Measurements from ENCODE around the gene ZFP69B. TPM values are rescaled to one million over a fixed set of nuclear protein-coding genes. Genes with fewer than 3 reads are reported as not detected.

The ZFP69B gene
- total RNA-seq, 1 donor from 2014 or later: 10.7 TPM

- TF ChIP-seq CTCF (IDR thresholded peaks at IDR 0.05; ENCODE audit: partially characterized antibody, unreplicated experiment): no peak
- H3K27ac Mint-ChIP-seq (ENCODE audit: unreplicated experiment): no peak overlapping the region
- H3K4me3 Mint-ChIP-seq (ENCODE audit: unreplicated experiment): no peak overlapping the region
These were observed 14.4 kb upstream of the ZFP69B start for GRCh38 chr1:40435876-40436275.

GRCh38 chr1:40438391-40439015, 11.8 kb upstream of the ZFP69B start:
- DNase-seq: no peak
- Mint-ChIP-seq H3K27ac (ENCODE audit: unreplicated experiment) (no peak overlapping the region), H3K36me3 (ENCODE audit: unreplicated experiment) (no peaks in the 10 kb centered on the region)

More at GRCh38 chr1:40435876-40436275, 14.4 kb upstream of the ZFP69B start:
- no peak for DNase-seq
- H3K36me3 Mint-ChIP-seq (ENCODE audit: unreplicated experiment): no peaks in the 10 kb centered on the region
- no peaks in the 10 kb centered on the region for H3K27me3 Mint-ChIP-seq (ENCODE audit: unreplicated experiment)
- no peaks in the 10 kb centered on the region for H3K4me1 Mint-ChIP-seq (ENCODE audit: low read depth, unreplicated experiment)
- H3K9me3 Mint-ChIP-seq (ENCODE audit: unreplicated experiment): peaks cover 4% of the 10 kb centered on the region

GRCh38 chr1:40439247-40439646, 11.0 kb upstream of the ZFP69B start:
- Mint-ChIP-seq H3K36me3 (ENCODE audit: unreplicated experiment) (no peaks in the 10 kb centered on the region), H3K4me1 (ENCODE audit: low read depth, unreplicated experiment) (no peaks in the 10 kb centered on the region), H3K27ac (ENCODE audit: unreplicated experiment) (no peak overlapping the region), H3K4me3 (ENCODE audit: unreplicated experiment) (no peak overlapping the region), H3K9me3 (ENCODE audit: unreplicated experiment) (no peaks in the 10 kb centered on the region), H3K27me3 (ENCODE audit: unreplicated experiment) (no peaks in the 10 kb centered on the region)
- no peak for DNase-seq
- no peak for TF ChIP-seq CTCF (IDR thresholded peaks at IDR 0.05; ENCODE audit: partially characterized antibody, unreplicated experiment)

More at GRCh38 chr1:40438391-40439015, 11.8 kb upstream of the ZFP69B start:
- Mint-ChIP-seq H3K4me3 (ENCODE audit: unreplicated experiment) (no peak overlapping the region), H3K27me3 (ENCODE audit: unreplicated experiment) (no peaks in the 10 kb centered on the region), H3K4me1 (ENCODE audit: low read depth, unreplicated experiment) (no peaks in the 10 kb centered on the region), H3K9me3 (ENCODE audit: unreplicated experiment) (no peaks in the 10 kb centered on the region)
- TF ChIP-seq CTCF (IDR thresholded peaks at IDR 0.05; ENCODE audit: partially characterized antibody, unreplicated experiment): peak; percentile 79

GRCh38 chr1:40450495-40451237, 390 bp downstream of the ZFP69B start:
- peak overlapping the region; percentile 97 for H3K27ac Mint-ChIP-seq (ENCODE audit: unreplicated experiment)
- peak overlapping the region; percentile 98 for H3K4me3 Mint-ChIP-seq (ENCODE audit: unreplicated experiment)
- peaks cover 11% of the 10 kb centered on the region for H3K4me1 Mint-ChIP-seq (ENCODE audit: low read depth, unreplicated experiment)
- TF ChIP-seq CTCF (IDR thresholded peaks at IDR 0.05; ENCODE audit: partially characterized antibody, unreplicated experiment): no peak
- peaks cover 41% of the 10 kb centered on the region for H3K36me3 Mint-ChIP-seq (ENCODE audit: unreplicated experiment)
- H3K27me3 Mint-ChIP-seq (ENCODE audit: unreplicated experiment): peaks cover 6% of the 10 kb centered on the region
- peaks cover 11% of the 10 kb centered on the region for H3K9me3 Mint-ChIP-seq (ENCODE audit: unreplicated experiment)
- peak; percentile 35 for DNase-seq

GRCh38 chr1:40451238-40451585, 936 bp downstream of the ZFP69B start:
- TF ChIP-seq CTCF (IDR thresholded peaks at IDR 0.05; ENCODE audit: partially characterized antibody, unreplicated experiment): no peak
- peak overlapping the region; percentile 98 for H3K4me3 Mint-ChIP-seq (ENCODE audit: unreplicated experiment)
- H3K27ac Mint-ChIP-seq (ENCODE audit: unreplicated experiment): peak overlapping the region; percentile 97
- H3K27me3 Mint-ChIP-seq (ENCODE audit: unreplicated experiment): peaks cover 6% of the 10 kb centered on the region
- DNase-seq: no peak
- H3K4me1 Mint-ChIP-seq (ENCODE audit: low read depth, unreplicated experiment): peaks cover 11% of the 10 kb centered on the region
- peaks cover 42% of the 10 kb centered on the region for H3K36me3 Mint-ChIP-seq (ENCODE audit: unreplicated experiment)
- H3K9me3 Mint-ChIP-seq (ENCODE audit: unreplicated experiment): peaks cover 11% of the 10 kb centered on the region

Data from glutamatergic neuron (in vitro differentiated cells).